Hematopoietic multipotent progenitor cell treated with erythropoietin and hydrocortisone succinate and interleukin-3 and kit ligand, for 15 days (in vitro differentiated cells): ENCODE measurements around the gene INO80E.
"Not testable (repeated sequence)": the region's sequence is repeated elsewhere in the genome, so short reads cannot be mapped to it uniquely, and the experiment has no call there.

ENCODE experiments used
- DNase-seq: peaks from one replicate; pipeline ENCODE4 v3.0.0-alpha.2; 2015; ENCODE audit warnings: low spot score

The INO80E gene

DNA sequence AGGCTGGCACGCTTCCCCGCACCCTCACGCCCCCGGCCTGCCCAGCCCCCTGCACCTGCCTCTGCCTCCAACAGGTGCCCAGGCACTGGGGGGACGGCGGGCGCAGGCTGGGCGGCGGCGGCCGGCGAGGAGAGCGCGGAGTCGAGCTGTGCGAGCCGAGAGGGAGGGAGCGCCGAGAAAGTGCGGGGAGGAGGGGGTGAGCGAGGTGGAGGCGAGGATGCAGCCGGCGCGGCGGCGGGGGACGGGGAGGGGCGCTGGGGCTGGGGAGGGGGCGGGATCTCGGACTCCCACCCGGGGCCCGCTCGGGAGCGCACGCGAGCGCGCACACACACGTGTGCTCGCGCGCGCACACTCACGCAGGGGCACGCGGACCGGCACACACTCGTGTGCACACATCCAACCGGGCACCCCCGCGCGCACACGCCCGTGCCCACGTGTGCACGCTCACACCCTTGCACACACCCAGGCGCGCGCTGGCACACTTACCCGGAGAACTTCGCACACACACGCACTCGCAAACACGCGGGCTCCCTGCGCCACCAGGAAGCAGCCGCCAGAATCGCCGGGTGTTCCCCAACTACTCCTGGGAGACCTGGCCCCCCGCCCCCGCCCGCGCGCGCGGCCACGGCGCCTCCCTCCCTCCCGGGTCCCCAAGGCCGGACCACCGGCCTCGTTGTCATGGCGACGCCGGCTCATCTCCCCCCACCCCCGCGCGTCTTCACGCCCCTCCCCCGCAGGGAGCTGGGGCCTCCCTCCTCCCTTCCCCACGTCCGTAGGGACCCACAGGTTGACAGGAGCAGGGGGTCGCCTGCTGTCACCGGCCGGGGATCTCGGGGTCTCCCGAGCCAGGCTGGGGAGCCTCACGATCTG lies 15.0 kb downstream of the INO80E start, which contains the start of gene DOC2A:
Gene DOC2A (minus strand): TSS at position 184 of the 870 bp plus-strand sequence. CDS start 805 bp downstream, outside the sequence.
- DNase-seq = no peak

DNA sequence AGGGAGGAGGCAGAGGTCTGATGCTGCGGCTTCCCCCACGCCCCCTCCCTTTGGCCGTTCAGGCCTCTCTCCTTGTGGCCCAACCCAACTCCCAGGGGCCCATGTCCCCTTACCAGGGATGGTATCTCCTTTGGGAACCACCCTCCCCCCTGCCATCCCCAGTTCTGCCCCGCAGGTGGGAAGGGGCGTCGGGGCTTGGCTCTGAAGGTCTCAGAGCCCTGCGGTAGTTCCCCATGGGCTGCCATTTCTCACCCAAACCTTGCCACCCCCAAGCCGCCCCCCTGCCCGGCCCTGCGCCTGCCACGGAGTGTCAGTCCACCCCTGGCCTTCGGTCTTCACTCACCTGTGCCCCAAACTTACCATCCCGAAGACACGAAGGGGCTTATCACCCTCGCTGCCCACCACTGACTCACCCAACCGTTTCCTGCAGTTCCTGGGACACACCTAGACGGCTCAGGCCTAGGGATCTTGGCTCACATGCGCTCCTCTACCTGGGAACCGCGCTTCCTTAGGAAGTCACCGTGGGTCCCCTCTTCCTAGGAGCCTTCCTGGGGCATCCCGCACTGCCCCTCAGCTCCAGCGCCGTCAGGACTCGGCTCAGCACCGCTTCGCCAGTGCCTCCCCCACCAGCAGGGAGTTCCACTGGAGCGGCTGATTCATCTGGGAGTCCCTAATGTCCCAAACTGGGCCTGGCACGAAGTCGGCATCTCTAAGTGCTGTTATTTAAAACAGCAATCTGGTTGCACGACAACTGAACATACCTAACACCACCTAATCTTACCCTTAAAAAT lies 15.9 kb downstream of the INO80E start:
- DNase-seq = no peak

DNA sequence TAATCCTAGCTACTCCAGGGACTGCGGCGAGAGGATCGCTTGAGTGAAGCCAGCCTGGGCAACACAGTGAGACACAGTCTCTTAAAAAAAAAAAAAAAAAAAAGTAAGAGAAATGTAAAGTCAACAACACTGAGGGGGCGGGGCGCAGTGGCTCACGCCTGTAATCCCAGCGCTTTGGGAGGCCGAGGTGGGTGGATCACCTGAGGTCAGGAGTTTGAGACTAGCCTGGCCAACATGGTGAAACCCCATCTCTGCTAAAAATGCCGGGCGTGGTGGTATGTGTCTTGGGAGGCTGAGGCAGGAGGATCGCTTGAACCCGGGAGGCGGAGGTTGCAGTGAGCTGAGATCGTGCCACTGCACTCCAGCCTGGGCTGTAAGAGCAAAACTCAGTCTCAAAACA lies 16.6 kb downstream of the INO80E start:
- DNase-seq = not testable (repeated sequence)

DNA sequence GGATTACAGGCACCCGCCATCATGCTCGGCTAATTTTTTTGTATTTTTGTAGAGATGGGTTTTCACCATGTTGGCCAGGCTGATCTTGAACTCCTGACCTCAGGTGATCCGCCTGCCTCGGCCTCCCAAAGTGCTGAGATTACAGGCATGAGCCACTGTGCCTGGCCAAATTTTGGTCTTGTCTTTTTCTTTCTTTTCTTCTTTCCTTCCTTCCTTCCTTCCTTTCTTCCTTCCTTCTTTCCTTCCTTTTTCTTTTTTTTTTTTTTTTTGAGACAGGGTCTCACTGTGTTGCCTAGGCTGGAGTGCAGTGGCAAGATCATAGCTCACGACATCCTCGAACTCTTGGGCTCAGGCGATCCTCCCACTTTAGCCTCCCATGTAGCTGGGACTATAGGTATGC lies 19.4 kb downstream of the INO80E start:
- DNase-seq = not testable (repeated sequence)

DNA sequence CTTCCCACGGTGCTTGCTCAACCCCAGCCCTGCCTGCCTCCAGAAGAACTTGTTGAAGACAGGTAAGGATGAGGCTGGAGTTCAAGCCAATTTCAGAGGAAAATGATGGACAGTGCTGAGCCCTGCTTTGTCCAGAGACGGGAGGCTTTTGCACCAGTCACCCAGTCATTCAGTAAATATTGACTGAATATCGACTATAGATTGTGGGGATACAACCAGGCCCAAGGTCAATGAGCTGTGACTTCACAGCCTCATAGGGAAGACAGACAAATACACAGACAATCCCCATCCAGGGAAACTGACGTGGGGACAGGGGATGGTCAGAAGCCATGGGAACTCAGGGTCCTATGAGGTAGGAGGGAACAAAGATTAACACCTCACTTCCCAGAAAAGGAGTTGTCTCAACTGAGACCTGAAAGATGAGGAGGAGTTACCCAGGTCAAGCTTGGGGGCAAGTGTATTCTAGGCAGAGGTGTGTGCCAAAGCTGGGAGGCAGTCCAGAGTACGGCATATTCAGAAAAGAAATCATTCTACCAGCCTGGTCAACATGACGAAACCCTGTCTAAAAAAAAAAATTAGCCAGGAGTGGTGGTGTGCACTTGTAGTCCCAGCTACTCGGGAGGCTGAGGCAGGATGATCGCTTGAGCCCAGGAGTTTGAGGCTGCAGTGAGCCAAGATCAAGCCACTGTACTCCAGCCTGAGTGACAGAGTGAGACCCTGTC lies 20.7 kb downstream of the INO80E start:
- DNase-seq = no peak

DNA sequence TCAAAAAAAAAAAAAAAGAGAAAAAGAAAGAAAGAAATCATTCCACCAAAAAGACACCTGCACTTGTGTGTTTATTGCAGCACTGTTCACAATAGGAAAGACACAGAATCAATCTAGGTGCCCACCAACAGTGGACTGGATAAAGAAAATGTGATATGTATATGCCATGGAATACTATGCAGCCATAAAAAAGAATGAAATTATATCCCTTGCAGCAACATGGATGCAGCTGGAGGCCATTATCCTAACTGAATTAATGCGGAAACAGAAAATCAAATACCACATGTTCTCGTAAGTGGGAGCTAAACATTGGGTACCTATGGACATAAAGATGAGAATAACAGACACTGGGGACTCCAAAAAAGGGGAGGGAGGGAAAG lies 21.2 kb downstream of the INO80E start:
- DNase-seq = no peak

DNA sequence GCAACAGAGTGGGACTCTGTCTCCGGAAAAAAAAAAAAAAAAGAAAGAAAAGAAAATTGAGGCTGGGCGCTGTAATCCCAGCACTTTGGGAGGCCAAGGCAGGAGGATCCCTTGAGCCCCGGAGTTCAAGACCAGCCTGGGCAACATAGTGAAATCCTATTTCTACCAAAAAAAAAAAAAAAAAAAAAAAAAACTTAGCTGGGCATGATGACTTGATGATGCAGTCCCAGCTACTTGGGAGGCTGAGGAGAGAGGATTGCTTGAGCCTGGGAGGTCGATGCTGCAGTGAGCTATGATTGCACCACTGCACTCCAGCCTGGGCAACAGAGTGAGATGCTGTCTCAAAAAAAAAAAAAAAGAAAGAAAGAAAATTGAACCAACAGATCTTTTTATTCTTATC lies 21.9 kb downstream of the INO80E start:
- not testable (repeated sequence) for DNase-seq

DNA sequence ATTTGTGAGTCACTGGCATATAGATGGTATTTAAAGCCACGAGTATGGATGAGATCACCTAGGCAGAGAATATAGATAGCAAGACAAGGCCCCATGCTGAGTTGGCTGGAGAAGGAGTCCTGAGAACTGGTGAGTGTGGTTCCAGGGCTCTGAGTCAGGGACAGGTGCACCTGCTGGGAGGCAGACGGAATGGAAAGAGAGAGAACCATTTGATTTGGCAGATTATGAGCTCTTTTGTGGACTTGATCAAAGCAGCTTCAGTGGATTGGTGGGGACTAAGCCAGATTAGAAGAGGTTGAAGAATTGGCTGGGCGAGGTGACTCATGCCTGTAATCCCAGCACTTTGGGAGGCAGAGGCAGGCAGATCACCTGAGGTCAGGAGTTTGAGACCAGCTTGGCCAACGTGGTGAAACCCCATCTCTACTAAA lies 22.7 kb downstream of the INO80E start:
- DNase-seq = no peak

DNA sequence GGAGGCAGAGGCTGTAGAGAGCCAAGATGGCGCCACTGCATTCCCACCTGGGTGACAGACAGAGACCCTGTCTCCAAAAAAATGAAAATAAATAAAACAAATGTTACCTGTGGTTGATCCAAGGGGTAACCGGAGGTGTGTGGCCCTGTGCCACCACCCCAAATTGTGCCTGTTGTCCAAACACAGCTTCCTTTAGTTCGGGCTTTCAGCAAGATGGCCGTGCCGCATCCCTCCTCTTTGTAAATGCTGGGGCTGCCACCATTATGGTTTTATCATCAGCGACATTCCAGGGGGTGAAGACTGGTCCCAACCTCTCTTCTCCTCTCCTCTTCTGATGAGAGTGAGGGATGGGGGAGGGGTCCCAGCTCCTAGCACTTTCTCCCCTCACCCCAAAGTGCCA lies 26.8 kb downstream of the INO80E start, which contains the start of gene C16orf92:
Gene C16orf92 (plus strand): TSS at position 312 of the 400 bp plus-strand sequence. CDS start 143 bp downstream, outside the sequence.
- DNase-seq = no peak

DNA sequence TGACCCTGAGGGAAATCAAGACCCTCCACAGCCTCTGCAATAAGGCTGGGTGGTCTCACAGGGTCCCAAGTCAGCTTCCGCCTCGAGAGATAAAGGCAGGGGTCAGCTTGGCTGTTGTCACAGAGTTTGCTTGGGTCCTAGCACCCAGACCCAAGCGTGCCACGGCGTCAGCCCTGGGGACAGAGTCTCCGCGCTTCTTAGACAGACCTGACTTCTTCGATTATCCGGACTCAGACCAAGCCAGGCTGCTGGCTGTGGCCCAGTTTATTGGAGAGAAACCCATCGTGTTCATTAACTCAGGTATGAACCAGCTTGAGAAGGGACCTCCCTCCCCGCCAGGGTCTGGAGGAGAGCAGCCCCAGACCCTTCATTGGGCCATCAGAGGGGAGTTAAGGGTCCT lies 27.5 kb downstream of the INO80E start:
- DNase-seq = no peak

DNA sequence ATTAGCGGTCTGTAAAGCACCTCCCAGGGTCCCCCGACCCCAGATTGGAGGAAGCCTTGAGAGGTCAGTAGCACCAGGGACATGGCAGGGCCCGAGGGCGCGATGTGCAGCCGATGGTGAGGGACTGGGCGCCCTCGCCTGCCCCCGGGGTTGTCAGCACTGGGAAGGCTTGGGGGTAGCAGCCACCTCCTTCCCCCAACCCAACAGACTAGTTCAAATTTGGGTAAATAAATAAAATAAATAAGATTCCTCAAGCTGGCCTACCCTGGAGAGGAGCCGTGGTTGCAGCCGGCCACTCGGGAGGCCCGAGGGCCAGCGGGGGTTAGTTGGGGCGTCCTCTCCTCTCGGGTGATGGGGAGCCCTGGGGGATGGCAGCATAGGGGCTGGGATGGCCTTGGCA lies 28.4 kb downstream of the INO80E start:
- no peak for DNase-seq

DNA sequence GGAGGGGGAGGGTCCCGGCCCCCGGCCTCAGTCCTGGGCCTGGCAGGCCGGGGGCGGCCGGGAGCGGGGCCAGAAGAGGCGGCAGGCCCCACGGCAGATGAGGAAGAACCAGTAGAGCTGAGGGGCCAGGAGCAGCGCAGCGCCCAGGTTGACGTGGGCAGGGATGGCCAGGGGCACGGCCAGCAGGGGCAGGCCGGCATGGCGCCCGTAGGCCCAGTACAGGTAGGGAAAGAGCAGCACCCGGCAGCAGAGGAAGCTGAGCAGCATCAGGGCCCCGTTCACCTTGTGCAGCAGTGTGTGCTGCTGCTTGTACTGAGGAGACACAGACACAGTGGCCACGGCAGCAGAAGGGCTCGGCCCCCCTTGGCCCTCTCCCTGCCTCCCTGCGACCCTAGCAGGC lies 29.1 kb downstream of the INO80E start:
- DNase-seq = no peak

DNA sequence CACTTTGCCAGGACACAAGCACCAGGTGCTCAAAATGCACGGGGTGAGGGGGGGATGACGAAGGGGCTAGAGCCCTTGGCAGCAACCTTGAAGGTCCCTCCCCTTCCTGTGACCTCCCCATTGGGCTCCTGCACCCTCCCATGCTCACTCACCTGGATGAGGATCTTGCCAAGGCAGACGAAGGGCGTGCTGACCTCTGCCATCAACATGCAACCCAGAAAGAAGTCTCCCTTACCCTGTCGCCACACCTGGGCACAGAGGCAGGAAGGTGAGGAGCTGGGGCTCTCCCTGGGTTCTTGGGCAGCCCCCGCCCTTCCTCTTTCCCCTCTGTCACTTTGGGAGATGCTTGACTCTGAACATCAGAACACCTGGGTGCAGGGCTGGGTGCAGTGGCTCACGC lies 29.5 kb downstream of the INO80E start:
- no peak for DNase-seq

DNA sequence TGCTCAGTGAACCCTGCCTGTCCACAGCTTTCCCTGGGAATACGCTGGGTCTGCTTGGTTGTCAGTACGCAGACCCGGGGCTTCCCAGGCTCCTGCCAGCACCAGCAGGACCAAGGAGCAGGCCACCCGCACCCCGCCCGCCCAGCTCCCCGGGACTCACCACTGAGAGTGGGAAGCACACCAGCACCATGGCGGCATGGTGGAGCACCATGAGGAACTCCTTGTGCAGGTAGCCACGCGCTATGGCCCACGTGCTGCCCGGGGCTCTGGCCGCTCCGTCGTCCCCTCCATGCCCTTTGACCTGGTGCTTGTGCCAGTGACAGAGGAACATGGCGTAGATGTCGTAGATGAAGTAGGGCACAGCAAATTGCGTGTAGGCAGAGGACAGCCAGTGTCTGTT lies 30.4 kb downstream of the INO80E start:
- DNase-seq = no peak

DNA sequence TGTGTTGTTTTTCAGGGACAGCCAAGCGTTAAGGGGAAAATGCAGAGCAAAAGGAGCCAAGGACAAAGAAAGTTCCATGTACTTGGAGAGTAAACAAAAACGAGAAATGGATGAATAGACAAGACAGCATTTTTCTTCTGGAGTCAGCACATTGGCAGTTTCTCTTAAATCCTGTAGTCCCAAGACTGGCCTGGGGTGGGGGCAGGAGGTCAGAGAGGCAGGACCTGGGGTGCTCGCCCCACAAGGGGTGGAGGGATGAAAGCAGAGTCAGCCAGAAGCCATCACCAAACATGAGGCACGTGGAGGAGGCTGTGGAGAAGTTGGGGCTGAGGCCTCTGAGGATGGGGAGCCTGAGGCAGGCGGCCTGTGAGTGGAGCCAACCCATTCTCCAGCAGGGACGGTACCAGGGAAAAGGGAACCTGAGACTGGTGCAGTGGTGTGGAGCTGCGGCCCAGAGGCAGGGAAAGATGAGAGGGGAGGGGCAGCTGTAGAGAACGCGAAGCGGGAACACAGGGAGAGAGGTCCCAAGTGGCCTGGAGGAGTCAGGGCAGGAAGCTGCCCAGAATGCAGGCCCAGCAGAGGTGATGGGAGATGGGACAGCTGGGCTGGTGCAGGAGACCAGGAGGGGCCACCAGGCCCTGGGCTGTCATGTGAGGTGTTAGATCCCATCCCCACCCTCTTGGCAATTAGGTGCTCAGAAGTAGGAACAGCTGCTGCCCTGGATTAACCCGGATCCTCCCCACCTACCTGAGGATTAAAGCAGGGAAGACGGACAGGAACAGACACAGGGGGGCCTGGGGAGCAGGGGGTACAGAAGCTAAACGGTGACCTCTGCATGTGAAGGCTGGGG lies 31.8 kb downstream of the INO80E start:
- no peak for DNase-seq

DNA sequence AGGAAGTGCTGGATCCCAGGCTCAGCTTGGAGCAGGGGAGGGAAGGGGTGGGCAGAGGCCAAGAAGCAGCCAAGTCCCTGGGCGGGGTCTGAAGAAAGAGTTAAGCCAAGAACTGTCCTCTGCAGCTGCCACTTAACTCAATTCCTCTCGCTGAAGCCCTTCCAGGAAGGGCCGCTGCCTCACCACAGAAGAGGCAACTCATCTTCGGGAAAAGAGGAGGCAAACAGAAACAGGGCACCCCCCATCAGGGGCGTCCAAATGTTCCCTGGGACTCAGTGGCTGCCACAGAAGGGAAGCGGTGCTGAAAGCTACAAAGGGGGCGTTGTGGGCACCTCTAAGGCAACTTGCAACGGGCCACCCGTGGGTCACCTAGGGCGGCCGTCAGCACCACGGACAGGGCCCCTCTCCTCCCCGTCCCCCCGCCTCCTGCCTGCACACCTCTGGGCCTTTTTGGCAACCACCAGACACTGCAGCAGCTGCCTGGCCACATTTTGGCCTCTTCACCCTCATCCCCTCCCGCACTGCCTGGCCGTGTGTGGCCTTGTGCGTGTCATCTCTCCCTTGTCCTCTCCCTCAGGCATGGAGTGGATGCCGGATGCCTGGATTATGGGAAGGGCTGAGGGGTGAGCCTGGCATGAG lies 32.5 kb downstream of the INO80E start:
- no peak for DNase-seq

DNA sequence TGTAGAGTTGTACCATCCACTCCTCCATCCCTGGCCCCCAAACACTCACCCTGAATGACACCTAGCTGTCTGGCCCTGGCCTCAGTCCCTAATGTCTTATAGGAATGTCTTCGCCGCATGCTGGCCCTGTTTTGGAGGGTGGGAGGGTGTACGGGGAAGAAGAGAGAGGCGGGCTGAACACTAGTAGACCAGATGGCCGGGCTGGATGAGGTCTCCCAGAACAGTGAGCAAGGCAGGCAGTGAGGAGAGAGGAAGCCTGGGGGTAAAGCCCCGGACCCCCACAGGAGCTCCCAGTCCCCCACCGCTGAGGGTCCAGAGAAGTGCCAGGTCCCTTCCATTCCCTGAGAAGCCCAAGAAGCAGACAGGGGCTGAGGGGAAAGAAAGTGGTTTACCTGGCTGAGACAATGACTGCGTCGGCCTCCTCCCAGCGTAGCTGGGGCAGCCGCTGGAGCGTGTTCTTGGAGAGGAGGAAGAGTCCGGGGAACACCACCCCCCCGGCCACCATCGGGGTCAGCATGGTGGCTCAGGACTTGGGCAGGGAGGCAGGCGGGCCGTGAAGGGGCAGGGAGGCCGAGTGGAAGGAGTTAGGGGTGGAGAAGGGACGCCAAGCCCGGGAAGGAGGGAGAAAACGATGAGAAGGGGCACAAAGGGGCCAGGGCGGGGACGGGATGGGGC lies 34.1 kb downstream of the INO80E start:
- DNase-seq = no peak

DNA sequence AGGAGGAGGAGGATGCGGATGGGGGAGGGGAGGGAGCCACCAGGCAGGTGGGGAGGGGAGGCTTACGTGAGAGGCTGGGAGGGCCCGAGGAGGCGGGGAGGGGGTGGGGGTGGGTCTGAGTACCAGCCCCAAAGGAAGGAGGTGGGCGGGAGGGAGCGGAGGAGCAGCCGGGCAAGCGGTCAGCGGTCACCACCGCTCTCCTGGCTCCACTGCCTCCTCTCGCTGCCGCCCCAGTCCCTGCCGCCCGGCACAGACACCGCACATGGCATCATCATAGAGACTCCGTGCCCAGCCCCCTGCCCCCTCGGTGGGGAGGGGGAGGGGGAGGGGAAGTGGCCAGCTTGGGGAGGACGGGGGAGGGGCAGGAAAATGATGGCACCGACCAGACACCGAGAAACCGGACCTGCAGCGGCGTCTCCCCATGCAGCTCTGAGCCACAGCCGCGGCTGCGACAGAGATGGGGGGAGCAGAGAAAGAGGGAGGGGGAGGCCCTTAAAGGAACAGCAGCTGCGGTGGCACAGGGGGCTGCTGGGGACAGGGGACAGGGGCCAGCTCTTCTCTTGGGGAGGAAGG lies 34.9 kb downstream of the INO80E start, which contains the start of gene TLCD3B:
Gene TLCD3B (minus strand): TSS at position 431 of the 573 bp plus-strand sequence. CDS start 744 bp downstream, outside the sequence.
- no peak for DNase-seq

DNA sequence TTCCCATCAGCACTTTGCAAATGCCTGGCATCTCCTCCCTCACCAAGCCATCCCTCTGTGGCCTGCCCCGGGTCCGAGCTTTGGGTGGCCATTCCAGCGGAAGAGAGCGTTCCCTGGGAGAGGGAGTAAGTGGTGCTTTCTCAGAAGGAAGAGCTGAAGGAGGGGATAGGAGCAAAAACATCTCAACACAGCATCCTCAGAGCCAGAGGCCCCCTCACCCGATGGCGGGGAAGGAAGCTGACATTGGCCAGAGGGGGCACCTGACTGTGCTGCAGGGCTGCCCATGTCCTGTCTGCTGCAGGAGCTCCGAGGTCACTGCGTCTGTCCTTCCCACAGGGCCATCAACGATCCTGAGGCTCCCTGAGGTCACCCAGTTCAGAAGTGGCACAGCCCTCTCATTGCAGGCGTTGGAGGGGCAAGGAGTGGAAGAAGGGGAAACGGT lies 35.5 kb downstream of the INO80E start:
- DNase-seq = no peak
